ENCODE data around the gene VGLL1.
A peak's percentile ranks its signal among the peaks of the same experiment; 100 is the strongest.

VGLL1 gene

DNA sequence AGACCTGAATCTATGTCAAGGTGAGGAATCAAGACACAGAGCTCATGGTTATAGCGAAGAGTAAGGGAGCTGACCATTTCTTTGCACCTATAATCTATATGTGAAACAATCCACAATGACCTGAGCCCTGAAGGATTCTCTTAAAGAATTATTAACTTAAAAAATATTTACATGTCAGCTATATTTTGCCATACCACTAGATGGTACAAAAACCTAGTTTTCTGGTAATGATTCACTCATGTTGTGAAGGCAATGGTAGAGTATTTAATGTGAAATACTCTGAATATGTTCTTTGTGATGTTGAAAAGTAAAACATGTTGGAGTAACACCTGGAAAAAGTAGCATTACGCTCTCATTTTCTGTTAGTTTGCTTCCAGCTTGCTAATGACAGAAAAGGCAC is 40.0 kb downstream of the VGLL1 start:
- DNase-seq (ENCODE audit: low read depth, low spot score), result no peak
- no peak overlapping the region for H3K4me3 ChIP-seq (ENCODE audit: low read depth, low read length)
- ChIA-PET POLR2A (no interaction called here), CTCF (no interaction called here)
- TF ChIP-seq, protein P1, sequence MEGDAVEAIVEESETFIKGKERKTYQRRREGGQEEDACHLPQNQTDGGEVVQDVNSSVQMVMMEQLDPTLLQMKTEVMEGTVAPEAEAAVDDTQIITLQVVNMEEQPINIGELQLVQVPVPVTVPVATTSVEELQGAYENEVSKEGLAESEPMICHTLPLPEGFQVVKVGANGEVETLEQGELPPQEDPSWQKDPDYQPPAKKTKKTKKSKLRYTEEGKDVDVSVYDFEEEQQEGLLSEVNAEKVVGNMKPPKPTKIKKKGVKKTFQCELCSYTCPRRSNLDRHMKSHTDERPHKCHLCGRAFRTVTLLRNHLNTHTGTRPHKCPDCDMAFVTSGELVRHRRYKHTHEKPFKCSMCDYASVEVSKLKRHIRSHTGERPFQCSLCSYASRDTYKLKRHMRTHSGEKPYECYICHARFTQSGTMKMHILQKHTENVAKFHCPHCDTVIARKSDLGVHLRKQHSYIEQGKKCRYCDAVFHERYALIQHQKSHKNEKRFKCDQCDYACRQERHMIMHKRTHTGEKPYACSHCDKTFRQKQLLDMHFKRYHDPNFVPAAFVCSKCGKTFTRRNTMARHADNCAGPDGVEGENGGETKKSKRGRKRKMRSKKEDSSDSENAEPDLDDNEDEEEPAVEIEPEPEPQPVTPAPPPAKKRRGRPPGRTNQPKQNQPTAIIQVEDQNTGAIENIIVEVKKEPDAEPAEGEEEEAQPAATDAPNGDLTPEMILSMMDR (IDR thresholded peaks at IDR 0.05; ENCODE audit: insufficient read depth, low read length, missing control alignments), result no peak

DNA sequence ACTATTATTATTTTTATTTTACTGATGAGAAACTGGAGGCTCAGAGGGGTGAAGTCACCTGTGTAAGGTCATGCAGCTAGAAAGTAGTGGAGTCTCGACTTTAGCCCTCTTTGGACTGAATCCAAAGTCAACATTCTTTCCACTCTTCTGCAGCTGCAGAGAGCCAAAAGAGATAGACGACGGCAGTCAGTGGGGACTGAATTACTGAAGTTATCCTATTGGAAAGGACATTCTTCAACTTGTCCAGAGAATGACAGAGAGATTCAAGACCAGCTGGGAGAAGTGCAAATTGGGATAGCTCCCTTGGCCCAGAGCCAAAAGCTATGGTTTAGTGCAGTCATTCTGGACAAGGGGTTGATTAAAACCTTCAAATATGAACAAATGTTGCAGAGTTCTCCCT is 42.5 kb downstream of the VGLL1 start:
- no peak overlapping the region for H3K4me3 ChIP-seq (ENCODE audit: low read depth, low read length)
- POLR2A ChIA-PET, result interaction anchor here (0.6 kb wide), 1 partner anchor 20 kb away, joined by 3 read pairs; no protein-coding TSS in a partner anchor
- no peak for DNase-seq (ENCODE audit: low read depth, low spot score)
- TF ChIP-seq, protein P1 (IDR thresholded peaks at IDR 0.05; ENCODE audit: insufficient read depth, low read length, missing control alignments), result no peak
- CTCF ChIA-PET, result interaction anchor here (1.0 to 1.9 kb wide), 2 partner anchors 121 to 546 kb away, joined by 3 to 10 read pairs; no protein-coding TSS in a partner anchor

DNA sequence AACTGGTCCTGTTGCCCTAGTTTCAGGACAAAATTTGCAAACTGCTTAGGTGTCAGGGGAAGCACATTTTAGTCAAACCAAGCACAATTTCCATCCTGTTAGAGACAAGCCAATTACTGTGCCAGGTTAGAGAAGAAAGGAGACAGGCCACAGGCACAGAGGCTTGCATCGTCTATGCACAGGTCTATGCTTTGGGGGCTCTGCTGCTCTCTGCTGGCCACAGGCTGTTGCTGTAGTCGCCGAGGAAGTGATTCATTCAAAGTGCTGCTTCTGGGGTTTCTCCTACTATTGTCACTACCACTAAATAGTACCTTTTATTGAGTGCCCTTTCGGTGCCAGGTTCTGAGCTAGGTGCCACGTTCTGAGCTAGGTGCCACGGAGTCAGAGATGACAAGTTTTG is 45.5 kb downstream of the VGLL1 start:
- POLR2A ChIA-PET, result interaction anchor here (0.6 kb wide), 1 partner anchor 362 kb away, joined by 4 read pairs; no protein-coding TSS in a partner anchor
- DNase-seq (ENCODE audit: low read depth, low spot score), result no peak
- TF ChIP-seq, protein P1 (IDR thresholded peaks at IDR 0.05; ENCODE audit: insufficient read depth, low read length, missing control alignments), result peak; percentile 79
- CTCF ChIA-PET, result interaction anchor here (0.8 to 2.0 kb wide), 7 partner anchors 9 to 562 kb away, joined by 3 to 7 read pairs (median 5); no protein-coding TSS in a partner anchor
- H3K4me3 ChIP-seq (ENCODE audit: low read depth, low read length), result no peak overlapping the region

DNA sequence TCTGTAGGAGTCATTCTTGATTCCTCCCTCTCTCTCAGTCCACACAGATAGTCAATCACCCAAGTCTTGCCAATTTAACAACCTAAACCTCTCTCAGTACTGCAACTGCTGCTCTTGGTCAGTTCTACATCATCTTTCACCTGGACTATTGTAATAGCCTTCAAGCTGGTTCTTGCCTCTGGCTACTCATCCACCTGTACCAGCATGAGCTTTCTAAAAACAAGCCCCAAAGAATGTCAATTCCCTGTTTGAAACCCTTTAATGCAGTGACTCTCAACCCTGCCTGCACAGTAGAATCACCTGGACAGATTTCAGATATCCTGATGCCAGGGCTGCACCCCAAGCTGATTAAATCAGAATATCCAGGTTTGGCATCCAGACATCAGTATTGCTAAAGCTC is 48.3 kb downstream of the VGLL1 start:
- H3K4me3 ChIP-seq (ENCODE audit: low read depth, low read length), result no peak overlapping the region
- DNase-seq (ENCODE audit: low read depth, low spot score), result no peak
- ChIA-PET CTCF (no interaction called here), POLR2A (no interaction called here)
- TF ChIP-seq, protein P1 (IDR thresholded peaks at IDR 0.05; ENCODE audit: insufficient read depth, low read length, missing control alignments), result no peak

DNA sequence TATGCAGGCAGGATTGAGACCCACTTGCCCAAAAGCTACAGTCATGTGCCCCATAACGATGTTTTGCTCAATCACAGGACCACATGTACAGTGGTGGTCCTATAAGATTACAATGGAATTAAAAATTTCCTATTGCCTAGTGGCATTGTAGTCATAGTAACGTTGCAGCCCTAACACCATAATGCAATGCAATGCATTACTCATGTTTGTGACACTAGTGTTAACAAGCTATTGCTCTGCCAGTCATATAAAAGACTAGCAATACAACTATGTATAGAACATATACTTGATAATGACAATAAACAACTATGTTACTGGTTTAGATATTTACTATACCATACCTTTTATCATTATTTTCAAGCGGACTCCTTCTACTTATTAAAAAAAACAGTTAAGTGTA is 50.6 kb downstream of the VGLL1 start:
- H3K4me3 ChIP-seq (ENCODE audit: low read depth, low read length), result no peak overlapping the region
- DNase-seq (ENCODE audit: low read depth, low spot score), result no peak
- ChIA-PET POLR2A (no interaction called here), CTCF (interaction anchor here (0.9 kb wide), 1 partner anchor 12 kb away, joined by 3 read pairs; no protein-coding TSS in a partner anchor)
- TF ChIP-seq, protein P1 (IDR thresholded peaks at IDR 0.05; ENCODE audit: insufficient read depth, low read length, missing control alignments), result no peak

DNA sequence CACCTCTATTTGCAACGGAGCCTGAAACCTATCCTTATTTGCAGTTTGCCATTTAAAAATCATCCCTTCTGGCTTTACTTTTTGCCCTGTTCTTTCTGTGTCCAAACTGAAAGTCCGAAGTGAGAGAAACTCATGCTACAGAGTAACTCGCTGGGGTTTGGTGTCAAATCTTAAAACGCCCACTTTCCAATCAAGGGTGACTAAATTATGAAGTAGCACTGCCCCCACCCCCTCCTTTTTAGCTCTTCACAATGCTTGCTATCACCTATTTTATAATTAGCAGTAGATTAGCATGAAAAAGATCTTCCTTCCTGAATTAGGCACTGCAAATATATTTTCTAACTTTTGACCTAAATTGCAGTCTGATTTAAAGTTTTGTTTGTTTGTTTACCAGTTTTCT is 52.5 kb downstream of the VGLL1 start:
- ChIA-PET POLR2A (no interaction called here), CTCF (interaction anchor here (0.6 kb wide), 1 partner anchor 333 kb away, joined by 3 read pairs; no protein-coding TSS in a partner anchor)
- TF ChIP-seq, protein P1 (IDR thresholded peaks at IDR 0.05; ENCODE audit: insufficient read depth, low read length, missing control alignments), result no peak
- H3K4me3 ChIP-seq (ENCODE audit: low read depth, low read length), result no peak overlapping the region
- DNase-seq (ENCODE audit: low read depth, low spot score), result no peak
